Neural cell (in vitro differentiated cells): Measurements from ENCODE around the gene GPR107. TPM values are rescaled to one million over a fixed set of nuclear protein-coding genes. Genes with fewer than 3 reads are reported as not detected.

Source experiments
- H2AFZ ChIP-seq: fragments of 200-600, 300-800 bp; sonication (generic), shearing (Covaris generic); 2 replicates; pipeline ENCODE4 v1.6.0; 2014; ENCODE audit warnings: low read depth, mild to moderate bottlenecking, antibody characterized with exemption, low read length, moderate library complexity
- H3F3A ChIP-seq: fragments of 200-600 bp; shearing (Covaris generic); 2 replicates; pipeline ENCODE4 v1.6.1; 2016; ENCODE audit warnings: mild to moderate bottlenecking, moderate library complexity, mixed read lengths, antibody characterized with exemption, low read length; ENCODE audit not compliant: insufficient read depth, poor library complexity, severe bottlenecking
- H3K27ac ChIP-seq: fragments of 200-600, 300-800 bp; sonication (generic), shearing (Covaris generic); 2 replicates; pipeline ENCODE4 v1.5.1; 2014; ENCODE audit warnings: mild to moderate bottlenecking, low read length, moderate library complexity
- H3K27me3 ChIP-seq: fragments of 300-800, 200-600 bp; sonication (generic), shearing (Covaris generic); 2 replicates; pipeline ENCODE4 v1.6.0; 2014; ENCODE audit warnings: mild to moderate bottlenecking, low read depth, low read length, moderate library complexity; ENCODE audit not compliant: insufficient read depth
- H3K36me3 ChIP-seq: fragments of 300-800, 200-600 bp; sonication (generic), shearing (Covaris generic); 2 replicates; pipeline ENCODE4 v1.5.1; 2014; ENCODE audit warnings: mild to moderate bottlenecking, antibody characterized with exemption, low read length, moderate library complexity; ENCODE audit not compliant: insufficient read depth
- H3K4me2 ChIP-seq: fragments of 300-800, 200-600 bp; sonication (generic), shearing (Covaris generic); 2 replicates; pipeline ENCODE4 v1.6.0; 2014; ENCODE audit warnings: mild to moderate bottlenecking, low read length
- H3K4me3 ChIP-seq: fragments of 300-800, 200-600 bp; sonication (generic), shearing (Covaris generic); 2 replicates; pipeline ENCODE4 v1.5.1; 2014; ENCODE audit warnings: mild to moderate bottlenecking, low read length, moderate library complexity
- H3K79me2 ChIP-seq: fragments of 200-600 bp; shearing (Covaris generic); replicated peaks from 2 replicates; pipeline ENCODE4 v1.6.0; 2014; ENCODE audit warnings: mild to moderate bottlenecking, low read length, moderate library complexity; ENCODE audit not compliant: insufficient read depth
- H3K9ac ChIP-seq: fragments of 300-800, 200-600 bp; sonication (generic), shearing (Covaris generic); 2 replicates; pipeline ENCODE4 v1.6.1; 2016; ENCODE audit warnings: mild to moderate bottlenecking, low read length, mixed read lengths
- H3K9me2 ChIP-seq: fragments of 200-600 bp; shearing (Covaris generic); 2 replicates; pipeline ENCODE4 v1.6.1; 2016; ENCODE audit warnings: mild to moderate bottlenecking, low read length, mixed read lengths; ENCODE audit not compliant: insufficient read depth
- H3K9me3 ChIP-seq: fragments of 200-600, 300-800 bp; sonication (generic), shearing (Covaris generic); 2 replicates; pipeline ENCODE4 v1.6.1; 2016; ENCODE audit warnings: mild to moderate bottlenecking, mixed run types, low read length, moderate library complexity, mixed read lengths
- H4K20me1 ChIP-seq: fragments of 200-600 bp; shearing (Covaris generic); 2 replicates; pipeline ENCODE4 v1.6.1; 2016; ENCODE audit warnings: mild to moderate bottlenecking, mixed run types; ENCODE audit not compliant: insufficient read depth
- CTCF ChIP-seq: fragments of 450-650 bp; IDR thresholded peaks from 2 replicates; pipeline ENCODE4 v1.5.1; 2014; ENCODE audit warnings: antibody characterized with exemption, mild to moderate bottlenecking, moderate library complexity; ENCODE audit not compliant: poor library complexity, severe bottlenecking
- EP300 ChIP-seq: fragments of 450-650 bp; conservative IDR thresholded peaks from 2 replicates; pipeline ENCODE4 v1.6.1; 2014; ENCODE audit warnings: antibody characterized with exemption, mild to moderate bottlenecking, moderate library complexity; ENCODE audit not compliant: poor library complexity, severe bottlenecking
- EZH2 ChIP-seq: fragments of 200-600, 300-800 bp; shearing (Covaris generic), sonication (generic); IDR thresholded peaks from 2 replicates; pipeline ENCODE4 v1.6.1; 2014; ENCODE audit warnings: antibody characterized with exemption, low read length, borderline replicate concordance, mild to moderate bottlenecking; ENCODE audit not compliant: insufficient read depth, poor library complexity, severe bottlenecking
- MXI1 ChIP-seq: fragments of 450-650 bp; conservative IDR thresholded peaks from 2 replicates; pipeline ENCODE4 v1.6.1; 2014; ENCODE audit warnings: antibody characterized with exemption, mild to moderate bottlenecking; ENCODE audit not compliant: poor library complexity, severe bottlenecking
- POLR2AphosphoS5 ChIP-seq: IDR thresholded peaks from 2 replicates; pipeline ENCODE4 v1.6.1; 2012
- RAD21 ChIP-seq: fragments of 450-650 bp; conservative IDR thresholded peaks from 2 replicates; pipeline ENCODE4 v1.6.1; 2014; ENCODE audit warnings: antibody characterized with exemption, mild to moderate bottlenecking, moderate library complexity
- SMC3 ChIP-seq: fragments of 450-650 bp; conservative IDR thresholded peaks from 2 replicates; pipeline ENCODE4 v1.6.1; 2014; ENCODE audit warnings: antibody characterized with exemption, mild to moderate bottlenecking, moderate library complexity; ENCODE audit not compliant: poor library complexity
- TAF1 ChIP-seq: IDR thresholded peaks from 2 replicates; pipeline ENCODE4 v1.6.1; 2012; ENCODE audit warnings: low read depth
- polyA plus RNA-seq: library from polyadenylated mRNA; depleted of rRNA; stranded (reverse); fragments of >200 nt; gene quantifications from 2 replicates; pipeline ENCODE4 v1.2.3, GENCODE V29; 2014
- TF ChIP-seq, protein P1 (sequence below): IDR thresholded peaks from 2 replicates; pipeline ENCODE4 v1.6.1; 2012; ENCODE audit warnings: borderline replicate concordance

Gene GPR107
- polyA plus RNA-seq, 1 donor from 2014 or later: 21.5 TPM

DNA sequence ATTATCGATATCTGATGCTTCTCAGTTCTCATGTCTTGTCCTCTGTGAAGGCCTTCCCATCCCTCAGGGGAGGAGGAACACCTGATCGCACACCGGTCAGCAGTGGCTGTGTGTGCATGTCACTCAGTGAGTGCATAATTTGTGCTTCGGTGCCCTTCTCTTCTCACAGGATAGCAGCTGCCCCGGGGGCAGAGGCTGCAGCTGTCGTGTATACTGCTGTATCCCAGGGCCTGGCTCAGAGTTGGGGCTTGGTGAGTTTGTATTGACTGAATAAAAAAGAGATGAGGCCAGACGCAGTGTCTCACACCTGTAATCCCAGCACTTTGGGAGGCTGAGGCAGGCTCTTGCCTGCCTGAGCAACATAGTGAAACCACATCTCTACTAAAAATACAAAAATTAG is 68.8 kb downstream of the GPR107 start:
- H3K27me3 ChIP-seq: no peaks in the 10 kb centered on the region
- H3K9me2 ChIP-seq: no peaks in the 10 kb centered on the region
- H3F3A ChIP-seq: no peaks in the 10 kb centered on the region
- H3K36me3 ChIP-seq: no peaks in the 10 kb centered on the region
- no peaks in the 10 kb centered on the region for H3K9me3 ChIP-seq
- no peaks in the 10 kb centered on the region for H3K79me2 ChIP-seq
- H4K20me1 ChIP-seq: no peaks in the 10 kb centered on the region
- H3K4me3 ChIP-seq: no peak overlapping the region
- H3K9ac ChIP-seq: no peak overlapping the region
- TF ChIP-seq TAF1 (no peak), CTCF (no peak), EZH2 (no peak), MXI1 (no peak), POLR2AphosphoS5 (no peak), RAD21 (no peak), EP300 (no peak), SMC3 (no peak)
- TF ChIP-seq, protein P1, sequence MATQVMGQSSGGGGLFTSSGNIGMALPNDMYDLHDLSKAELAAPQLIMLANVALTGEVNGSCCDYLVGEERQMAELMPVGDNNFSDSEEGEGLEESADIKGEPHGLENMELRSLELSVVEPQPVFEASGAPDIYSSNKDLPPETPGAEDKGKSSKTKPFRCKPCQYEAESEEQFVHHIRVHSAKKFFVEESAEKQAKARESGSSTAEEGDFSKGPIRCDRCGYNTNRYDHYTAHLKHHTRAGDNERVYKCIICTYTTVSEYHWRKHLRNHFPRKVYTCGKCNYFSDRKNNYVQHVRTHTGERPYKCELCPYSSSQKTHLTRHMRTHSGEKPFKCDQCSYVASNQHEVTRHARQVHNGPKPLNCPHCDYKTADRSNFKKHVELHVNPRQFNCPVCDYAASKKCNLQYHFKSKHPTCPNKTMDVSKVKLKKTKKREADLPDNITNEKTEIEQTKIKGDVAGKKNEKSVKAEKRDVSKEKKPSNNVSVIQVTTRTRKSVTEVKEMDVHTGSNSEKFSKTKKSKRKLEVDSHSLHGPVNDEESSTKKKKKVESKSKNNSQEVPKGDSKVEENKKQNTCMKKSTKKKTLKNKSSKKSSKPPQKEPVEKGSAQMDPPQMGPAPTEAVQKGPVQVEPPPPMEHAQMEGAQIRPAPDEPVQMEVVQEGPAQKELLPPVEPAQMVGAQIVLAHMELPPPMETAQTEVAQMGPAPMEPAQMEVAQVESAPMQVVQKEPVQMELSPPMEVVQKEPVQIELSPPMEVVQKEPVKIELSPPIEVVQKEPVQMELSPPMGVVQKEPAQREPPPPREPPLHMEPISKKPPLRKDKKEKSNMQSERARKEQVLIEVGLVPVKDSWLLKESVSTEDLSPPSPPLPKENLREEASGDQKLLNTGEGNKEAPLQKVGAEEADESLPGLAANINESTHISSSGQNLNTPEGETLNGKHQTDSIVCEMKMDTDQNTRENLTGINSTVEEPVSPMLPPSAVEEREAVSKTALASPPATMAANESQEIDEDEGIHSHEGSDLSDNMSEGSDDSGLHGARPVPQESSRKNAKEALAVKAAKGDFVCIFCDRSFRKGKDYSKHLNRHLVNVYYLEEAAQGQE: no peak
- no peak overlapping the region for H2AFZ ChIP-seq
- H3K27ac ChIP-seq: no peak overlapping the region
- H3K4me2 ChIP-seq: no peak overlapping the region

- no peak overlapping the region for H3K4me2 ChIP-seq
- no peaks in the 10 kb centered on the region for H3F3A ChIP-seq
- H3K36me3 ChIP-seq: no peaks in the 10 kb centered on the region
- H4K20me1 ChIP-seq: no peaks in the 10 kb centered on the region
- no peaks in the 10 kb centered on the region for H3K27me3 ChIP-seq
- H3K9me3 ChIP-seq: no peaks in the 10 kb centered on the region
- no peak overlapping the region for H3K4me3 ChIP-seq
- H3K79me2 ChIP-seq: no peaks in the 10 kb centered on the region
- H3K9me2 ChIP-seq: no peaks in the 10 kb centered on the region
- no peak overlapping the region for H2AFZ ChIP-seq
- TF ChIP-seq CTCF: no peak
- no peak for TF ChIP-seq EZH2
- TF ChIP-seq, protein P1: no peak
- H3K27ac ChIP-seq: no peak overlapping the region
- H3K9ac ChIP-seq: no peak overlapping the region
These were observed 70.6 kb downstream of the GPR107 start for GRCh38 chr9:130124085-130124860.
